Loucy (cell line): ENCODE results near the gene FOXG1.

ENCODE experiments used
- EZH2phosphoT487 ChIP-seq: fragments of 200-600 bp; IDR thresholded peaks from 2 replicates; pipeline ENCODE4 v1.6.1; 2018; ENCODE audit warnings: antibody characterized with exemption, mild to moderate bottlenecking, moderate library complexity, borderline replicate concordance
- TF ChIP-seq, protein P1 (sequence below): fragments of 200-600 bp; sonication (generic); conservative IDR thresholded peaks from 2 replicates; pipeline ENCODE4 v1.5.1; 2014; ENCODE audit warnings: mild to moderate bottlenecking, antibody characterized with exemption, low read length

DNA sequence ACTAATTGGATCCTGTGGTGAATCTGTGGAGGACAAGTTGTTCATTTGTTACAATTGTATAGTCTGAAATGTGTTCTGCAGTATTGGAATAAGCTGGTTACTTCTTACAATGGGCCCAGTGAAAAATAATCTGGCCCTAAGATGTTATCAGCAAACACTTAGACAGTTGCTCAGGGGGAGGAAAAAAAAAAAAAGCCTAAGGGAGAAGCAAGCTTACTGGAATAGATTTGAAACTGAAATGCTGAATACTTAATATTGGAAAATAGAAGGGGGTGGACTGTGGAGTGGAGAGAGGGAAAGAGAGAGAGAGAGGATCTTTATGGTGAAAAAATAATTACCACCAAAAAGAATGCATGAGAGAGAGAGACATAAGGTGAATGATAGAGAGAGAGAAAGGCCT, 4.0 kb downstream of the FOXG1 start:
- TF ChIP-seq, protein P1, sequence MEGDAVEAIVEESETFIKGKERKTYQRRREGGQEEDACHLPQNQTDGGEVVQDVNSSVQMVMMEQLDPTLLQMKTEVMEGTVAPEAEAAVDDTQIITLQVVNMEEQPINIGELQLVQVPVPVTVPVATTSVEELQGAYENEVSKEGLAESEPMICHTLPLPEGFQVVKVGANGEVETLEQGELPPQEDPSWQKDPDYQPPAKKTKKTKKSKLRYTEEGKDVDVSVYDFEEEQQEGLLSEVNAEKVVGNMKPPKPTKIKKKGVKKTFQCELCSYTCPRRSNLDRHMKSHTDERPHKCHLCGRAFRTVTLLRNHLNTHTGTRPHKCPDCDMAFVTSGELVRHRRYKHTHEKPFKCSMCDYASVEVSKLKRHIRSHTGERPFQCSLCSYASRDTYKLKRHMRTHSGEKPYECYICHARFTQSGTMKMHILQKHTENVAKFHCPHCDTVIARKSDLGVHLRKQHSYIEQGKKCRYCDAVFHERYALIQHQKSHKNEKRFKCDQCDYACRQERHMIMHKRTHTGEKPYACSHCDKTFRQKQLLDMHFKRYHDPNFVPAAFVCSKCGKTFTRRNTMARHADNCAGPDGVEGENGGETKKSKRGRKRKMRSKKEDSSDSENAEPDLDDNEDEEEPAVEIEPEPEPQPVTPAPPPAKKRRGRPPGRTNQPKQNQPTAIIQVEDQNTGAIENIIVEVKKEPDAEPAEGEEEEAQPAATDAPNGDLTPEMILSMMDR = no peak
- no peak for TF ChIP-seq EZH2phosphoT487
